K562 (cell line): ENCODE measurements around the gene ZFYVE19. TPM values are rescaled to one million over a fixed set of nuclear protein-coding genes. Genes with fewer than 3 reads are reported as not detected.
A peak's percentile ranks its signal among the peaks of the same experiment; 100 is the strongest.

Source experiments
- AFF1 ChIP-seq, 2 experiments: fragments of 450-650 bp; IDR thresholded peaks; 2 replicates each; pipeline ENCODE4 v1.6.1; 2018; ENCODE audit warnings: mild to moderate bottlenecking in 2 of 2, low read depth in 1 of 2; ENCODE audit not compliant: partially characterized antibody in 2 of 2
- ARNT ChIP-seq, 2 experiments: fragments of 450-650 bp; IDR thresholded peaks; 2 replicates each; pipeline ENCODE4 v1.6.1; 2016; ENCODE audit warnings: mild to moderate bottlenecking in 1 of 2
- C11orf30 ChIP-seq: fragments of 450-650 bp; IDR thresholded peaks from 2 replicates; pipeline ENCODE4 v1.6.1; 2016; ENCODE audit warnings: low read depth, mild to moderate bottlenecking
- CSDE1 ChIP-seq, 2 experiments: fragments of 450-650 bp; IDR thresholded peaks; 2 replicates each; pipeline ENCODE4 v1.6.1; 2016; ENCODE audit warnings: mild to moderate bottlenecking in 1 of 2
- DACH1 ChIP-seq: fragments of 450-650 bp; IDR thresholded peaks from 2 replicates; pipeline ENCODE4 v1.6.1; 2018; ENCODE audit not compliant: partially characterized antibody
- JUND ChIP-seq, 2 experiments: IDR thresholded peaks; 2 replicates in 1 of 2; 3 replicates in 1 of 2; pipeline ENCODE4 v1.6.1; 2011; ENCODE audit warnings: borderline replicate concordance in 2 of 2, low read depth in 2 of 2, low read length in 2 of 2, improper control_type of control experiment in 1 of 2, missing biosample characterization in 1 of 2, missing genetic modification characterization in 1 of 2, missing genetic modification reagents in 1 of 2
- KDM5B ChIP-seq: fragments of 200-600 bp; sonication (generic); IDR thresholded peaks from 2 replicates; pipeline ENCODE4 v1.6.1; 2012; ENCODE audit warnings: low read depth, mild to moderate bottlenecking, moderate library complexity, low read length, control low read depth, inconsistent platforms; ENCODE audit not compliant: insufficient replicate concordance
- RBM34 ChIP-seq: fragments of 200-400 bp; formaldehyde crosslinking; IDR thresholded peaks from 2 replicates; pipeline ENCODE4 v1.6.1; 2018; ENCODE audit warnings: low read length, borderline replicate concordance; ENCODE audit not compliant: insufficient read depth
- SAFB ChIP-seq: fragments of 200-400 bp; formaldehyde crosslinking; IDR thresholded peaks from 2 replicates; pipeline ENCODE4 v1.6.1; 2017; ENCODE audit warnings: low read depth, low read length, borderline replicate concordance
- TRIM28 ChIP-seq: fragments of 450-650 bp; IDR thresholded peaks from 2 replicates; pipeline ENCODE4 v1.6.1; 2017
- VEZF1 ChIP-seq: fragments of 200-800 bp; sonication (Bioruptor generic); IDR thresholded peaks from 2 replicates; pipeline ENCODE4 v1.6.1; 2017; ENCODE audit warnings: missing genetic modification characterization, missing compliant biosample characterization
- ZFP36 ChIP-seq: fragments of 150-350 bp; IDR thresholded peaks from 2 replicates; pipeline ENCODE4 v1.6.1; 2018; ENCODE audit warnings: low read length, low read depth; ENCODE audit not compliant: partially characterized antibody
- ZNF253 ChIP-seq: fragments of 250-450 bp; sonication (Bioruptor Pico); conservative IDR thresholded peaks from 2 replicates; pipeline ENCODE4 v1.6.1; 2021; ENCODE audit warnings: mild to moderate bottlenecking
- ZNF431 ChIP-seq: sonication (generic); formaldehyde crosslinking; IDR thresholded peaks from 2 replicates; pipeline ENCODE4 v1.8.0; 2022; ENCODE audit warnings: mild to moderate bottlenecking, missing genetic modification reagents
- ZNF830 ChIP-seq: fragments of 250-450 bp; sonication (Bioruptor Pico); IDR thresholded peaks from 2 replicates; pipeline ENCODE4 v1.5.0; 2021; ENCODE audit warnings: mild to moderate bottlenecking
- polyA plus RNA-seq, 8 experiments: library from polyadenylated mRNA; depleted of rRNA in 4 of 8; stranded (reverse) in 5 of 8; unstranded in 3 of 8; fragments of >200 nt; fragmentation: Nextera tagmentation in 2 of 8; fragmentation: Illumina TruSeq in 1 of 8; extraction: Ambion mirVana in 2 of 8; extraction: Trizol in 1 of 8; gene quantifications; 2 replicates each; pipeline versions ENCODE4 v1.2.1 to v1.2.3, GENCODE V29; 2011 to 2014; ENCODE audit warnings: inconsistent platforms in 1 of 8, missing spikeins in 1 of 8
- total RNA-seq, 7 experiments: library from RNA; depleted of rRNA in 6 of 7; stranded (reverse); fragments of >200 nt in 6 of 7; fragmentation: Illumina TruSeq in 2 of 7; extraction: Trizol in 2 of 7; gene quantifications; 2 replicates each; pipeline versions ENCODE4 v1.2.1 to v1.2.3, GENCODE V29; 2011 to 2021; ENCODE audit warnings: low replicate concordance in 1 of 7
- TF ChIP-seq, protein P1 (sequence below), 3 experiments: IDR thresholded peaks in 2 of 3; conservative IDR thresholded peaks in 1 of 3; 2 replicates each; pipeline ENCODE4 v1.5.1; 2011 to 2012; ENCODE audit warnings: low read length in 3 of 3, mild to moderate bottlenecking in 3 of 3, control low read depth in 2 of 3, improper control_type of control experiment in 1 of 3, inconsistent platforms in 1 of 3, low read depth in 1 of 3, mixed read lengths in 1 of 3, moderate library complexity in 1 of 3; ENCODE audit not compliant: insufficient read depth in 2 of 3
- TF ChIP-seq, protein P2 (sequence below): fragments of 250-450 bp; sonication (Bioruptor Pico); IDR thresholded peaks from 2 replicates; pipeline ENCODE4 v1.8.0; 2021; ENCODE audit warnings: borderline replicate concordance, mild to moderate bottlenecking, moderate library complexity; ENCODE audit not compliant: poor library complexity, severe bottlenecking

The ZFYVE19 gene
- total and polyA plus RNA-seq, 9 of the 15 experiments (the other 6 are each of a cell fraction or from before 2014, with no cell fraction given) = 1.5 to 36.8 (median 19.9) TPM

- TF ChIP-seq, protein P1, sequence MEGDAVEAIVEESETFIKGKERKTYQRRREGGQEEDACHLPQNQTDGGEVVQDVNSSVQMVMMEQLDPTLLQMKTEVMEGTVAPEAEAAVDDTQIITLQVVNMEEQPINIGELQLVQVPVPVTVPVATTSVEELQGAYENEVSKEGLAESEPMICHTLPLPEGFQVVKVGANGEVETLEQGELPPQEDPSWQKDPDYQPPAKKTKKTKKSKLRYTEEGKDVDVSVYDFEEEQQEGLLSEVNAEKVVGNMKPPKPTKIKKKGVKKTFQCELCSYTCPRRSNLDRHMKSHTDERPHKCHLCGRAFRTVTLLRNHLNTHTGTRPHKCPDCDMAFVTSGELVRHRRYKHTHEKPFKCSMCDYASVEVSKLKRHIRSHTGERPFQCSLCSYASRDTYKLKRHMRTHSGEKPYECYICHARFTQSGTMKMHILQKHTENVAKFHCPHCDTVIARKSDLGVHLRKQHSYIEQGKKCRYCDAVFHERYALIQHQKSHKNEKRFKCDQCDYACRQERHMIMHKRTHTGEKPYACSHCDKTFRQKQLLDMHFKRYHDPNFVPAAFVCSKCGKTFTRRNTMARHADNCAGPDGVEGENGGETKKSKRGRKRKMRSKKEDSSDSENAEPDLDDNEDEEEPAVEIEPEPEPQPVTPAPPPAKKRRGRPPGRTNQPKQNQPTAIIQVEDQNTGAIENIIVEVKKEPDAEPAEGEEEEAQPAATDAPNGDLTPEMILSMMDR (IDR thresholded peaks at IDR 0.05 in 2 of 3, conservative IDR thresholded peaks at IDR 0.05 in 1 of 3; ENCODE audit: insufficient read depth in 2 of 3, low read depth in 1 of 3, low read length in 3 of 3) = peak; percentile 10 to 20 (median 15); a peak in 2 of 6 replicates
- TF ChIP-seq KDM5B (no peak), ZNF431 (CRISPR knock-in tag) (no peak), JUND (IDR thresholded peaks at IDR 0.05; ENCODE audit: borderline replicate concordance, low read depth, low read length) (peak; percentile 50; the same call in 1 of the 2 replicates), JUND (tag; IDR thresholded peaks at IDR 0.05; ENCODE audit: borderline replicate concordance, low read depth, low read length) (peak; percentile 30; the same call in 1 of the 3 replicates), VEZF1 (CRISPR knock-in tag) (peak; percentile 81), ARNT (IDR thresholded peaks at IDR 0.05) (no peak), CSDE1 (IDR thresholded peaks at IDR 0.05) (no peak), AFF1 (IDR thresholded peaks at IDR 0.05; ENCODE audit: low read depth in 1 of 2, partially characterized antibody in 2 of 2) (peak in 1 of 2 experiments; percentile 51), ZFP36 (peak; percentile 9), ZNF830 (no peak), TRIM28 (no peak), C11orf30 (no peak), DACH1 (no peak), SAFB (no peak), RBM34 (no peak), ZNF253 (CRISPR knock-in tag) (no peak)
- TF ChIP-seq, protein P2, sequence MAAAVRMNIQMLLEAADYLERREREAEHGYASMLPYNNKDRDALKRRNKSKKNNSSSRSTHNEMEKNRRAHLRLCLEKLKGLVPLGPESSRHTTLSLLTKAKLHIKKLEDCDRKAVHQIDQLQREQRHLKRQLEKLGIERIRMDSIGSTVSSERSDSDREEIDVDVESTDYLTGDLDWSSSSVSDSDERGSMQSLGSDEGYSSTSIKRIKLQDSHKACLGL = no peak
Measured at GRCh38 chr15:40847223-40847961, 40.5 kb downstream of the ZFYVE19 start (continued).
